ENCODE data around the gene SPEG. TPM values are rescaled to one million over a fixed set of nuclear protein-coding genes. Genes with fewer than 3 reads are reported as not detected.

Gene SPEG
- total and polyA plus RNA-seq, 2 donors (not counting 3 experiments of a cell fraction or from before 2014, with no cell fraction given), result 0.84 to 3.5 TPM

GRCh38 chr2:219493086-219493485 lies 58.4 kb downstream of the SPEG start:
- intact Hi-C loops (cut with micrococcal nuclease), result no loop called here
- Histone ChIP-seq H3K4me2 (ENCODE audit: insufficient read depth, low read length) (no peak overlapping the region), H3K9me3 (replicated peaks; ENCODE audit: control insufficient read depth, insufficient read depth, low read length) (no peaks in the 10 kb centered on the region), H4K20me1 (replicated peaks; ENCODE audit: control insufficient read depth, extremely low read depth, insufficient read depth, low read length) (no peaks in the 10 kb centered on the region), H3K27me3 (ENCODE audit: control insufficient read depth in 2 of 2, insufficient read depth in 2 of 2, low read length in 2 of 2) (peaks cover 33 to 36% of the 10 kb centered on the region in 2 experiments), H3K9me1 (replicated peaks; ENCODE audit: control insufficient read depth, extremely low read depth, insufficient read depth, low read length) (no peaks in the 10 kb centered on the region), H3K36me3 (ENCODE audit: control insufficient read depth in 2 of 2, extremely low read depth in 1 of 2, insufficient read depth in 2 of 2, low read length in 2 of 2) (no peaks in the 10 kb centered on the region), H3K4me1 (ENCODE audit: control insufficient read depth, extremely low read depth, insufficient read depth, low read length) (peaks cover 5% of the 10 kb centered on the region), H3K9ac (replicated peaks; ENCODE audit: extremely low read depth, insufficient read depth, low read length) (no peak overlapping the region), H3K4me3 (replicated peaks in 1 of 3; ENCODE audit: insufficient read depth in 1 of 3, low read depth in 1 of 3, low read length in 3 of 3) (no peak overlapping the region), H2AFZ (ENCODE audit: low read depth, low read length) (no peak overlapping the region), H3K27ac (ENCODE audit: insufficient read depth, low read depth, low read length) (no peak overlapping the region), H3K79me2 (ENCODE audit: control insufficient read depth, insufficient read depth, low read length) (no peaks in the 10 kb centered on the region)
- DNase-seq (ENCODE audit: low read depth, low spot score) (no peak), FAIRE-seq (no peak)
- POLR2A ChIA-PET, result no interaction called here
- no TSS peak for BruUV-seq (replicated peaks)
- CTCF ChIA-PET, result interaction anchor here (1.3 to 19.9 kb wide), 5 partner anchors 9 to 90 kb away, joined by 3 to 731 read pairs (median 7); no protein-coding TSS in a partner anchor
- no peak for TF ChIP-seq MYC (IDR thresholded peaks at IDR 0.05; ENCODE audit: low read depth, low read length)
- no peak for TF ChIP-seq JUN (IDR thresholded peaks at IDR 0.05; ENCODE audit: borderline replicate concordance, insufficient read depth, insufficient read length, low read depth)
- TF ChIP-seq EZH2 (IDR thresholded peaks at IDR 0.05; ENCODE audit: borderline replicate concordance, low read depth, low read length, severe bottlenecking), result no peak
- TF ChIP-seq FOS (IDR thresholded peaks at IDR 0.05; ENCODE audit: borderline replicate concordance, insufficient read depth, low read length), result no peak
- TF ChIP-seq MAX (IDR thresholded peaks at IDR 0.05; ENCODE audit: insufficient read depth, insufficient read length), result no peak
- TF ChIP-seq POLR2AphosphoS5 (IDR thresholded peaks at IDR 0.05; ENCODE audit: insufficient read depth, low read depth, low read length), result no peak
- TF ChIP-seq POLR2A (IDR thresholded peaks at IDR 0.05; ENCODE audit: low read depth, low read length), result no peak
- no peak for TF ChIP-seq GATA2 (IDR thresholded peaks at IDR 0.05; ENCODE audit: insufficient read depth, insufficient read length, low read depth, low read length)
- TF ChIP-seq CTCF (IDR thresholded peaks at IDR 0.05; ENCODE audit: extremely low read depth in 1 of 2, insufficient read depth in 1 of 2, low read depth in 1 of 2, low read length in 2 of 2), result no peak
- dilution Hi-C loops (cut with MboI; ENCODE audit: extremely low pct_ligation_motif_present, low sequenced_read_pairs), result no loop called here
